COR-L47 (cell line): ENCODE data around the gene HSPH1.
"Not testable (repeated sequence)": the region's sequence is repeated elsewhere in the genome, so short reads cannot be mapped to it uniquely, and the experiment has no call there.

ENCODE experiments used
- DNase-seq: peaks from one replicate; lab custom pipeline; 2025; lab: John Stamatoyannopoulos, UW

HSPH1 gene

DNA sequence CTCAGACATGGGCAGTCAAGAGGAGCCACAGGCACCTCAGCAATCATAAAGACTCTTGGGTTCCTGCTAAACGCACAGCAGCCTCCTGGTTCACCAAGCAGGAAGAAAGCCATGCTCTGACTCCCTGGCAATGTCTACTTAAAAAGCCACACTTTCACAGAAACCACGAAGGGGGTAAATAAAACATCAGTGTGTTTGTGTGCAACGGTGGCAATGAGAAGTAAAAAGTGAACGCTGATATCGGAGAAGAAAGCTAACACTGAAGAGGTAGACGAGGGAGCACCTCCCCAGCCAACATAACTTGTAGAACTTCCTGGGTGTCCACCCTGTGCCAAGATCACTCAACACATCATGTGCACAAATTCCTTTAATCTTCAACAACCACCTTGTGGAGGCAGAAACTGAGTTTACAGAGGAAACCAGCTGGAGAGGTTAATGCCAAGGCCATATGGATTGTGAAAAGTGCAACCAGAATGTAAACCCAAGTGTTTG is 30.2 kb downstream of the HSPH1 start:
- no peak for DNase-seq

DNA sequence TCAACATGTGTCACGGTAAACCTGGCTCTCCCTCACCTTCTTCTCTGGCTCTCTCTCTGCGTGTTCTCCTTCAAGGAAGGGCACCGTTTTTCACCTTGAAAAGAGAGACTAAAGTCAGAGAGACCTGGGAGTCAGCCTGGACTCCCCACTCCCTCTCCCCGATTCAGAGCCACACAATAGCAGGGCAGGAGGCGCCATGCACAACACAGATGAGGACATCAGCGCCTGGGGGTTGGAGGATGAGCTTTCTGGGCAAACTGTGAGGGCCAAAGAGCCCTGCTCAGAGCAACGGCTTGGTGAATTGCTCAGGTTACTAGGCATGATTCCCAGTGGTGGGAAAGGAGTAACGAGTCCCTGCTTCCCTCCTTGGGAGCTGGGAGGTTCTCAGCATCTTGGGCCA is 32.3 kb downstream of the HSPH1 start:
- no peak for DNase-seq

DNA sequence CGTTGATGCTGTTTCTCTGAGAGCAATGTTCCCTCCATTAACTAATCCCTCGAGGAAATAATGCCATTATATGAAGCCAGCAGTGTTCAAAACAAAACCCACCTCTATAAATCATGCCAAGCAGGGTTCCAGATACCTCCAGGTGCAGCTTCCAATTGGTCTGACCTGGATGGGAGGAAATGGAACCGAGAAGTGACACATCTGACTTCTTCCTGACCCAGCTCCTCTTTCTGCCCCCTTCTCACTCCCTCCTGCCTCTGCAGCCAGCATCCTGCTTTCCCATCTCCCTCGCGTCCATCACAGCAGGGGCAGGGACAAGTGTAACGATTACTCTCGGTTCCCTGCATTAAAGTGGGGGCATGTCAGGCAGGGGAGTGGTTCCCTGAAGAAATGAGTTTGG is 37.5 kb downstream of the HSPH1 start:
- DNase-seq = no peak

DNA sequence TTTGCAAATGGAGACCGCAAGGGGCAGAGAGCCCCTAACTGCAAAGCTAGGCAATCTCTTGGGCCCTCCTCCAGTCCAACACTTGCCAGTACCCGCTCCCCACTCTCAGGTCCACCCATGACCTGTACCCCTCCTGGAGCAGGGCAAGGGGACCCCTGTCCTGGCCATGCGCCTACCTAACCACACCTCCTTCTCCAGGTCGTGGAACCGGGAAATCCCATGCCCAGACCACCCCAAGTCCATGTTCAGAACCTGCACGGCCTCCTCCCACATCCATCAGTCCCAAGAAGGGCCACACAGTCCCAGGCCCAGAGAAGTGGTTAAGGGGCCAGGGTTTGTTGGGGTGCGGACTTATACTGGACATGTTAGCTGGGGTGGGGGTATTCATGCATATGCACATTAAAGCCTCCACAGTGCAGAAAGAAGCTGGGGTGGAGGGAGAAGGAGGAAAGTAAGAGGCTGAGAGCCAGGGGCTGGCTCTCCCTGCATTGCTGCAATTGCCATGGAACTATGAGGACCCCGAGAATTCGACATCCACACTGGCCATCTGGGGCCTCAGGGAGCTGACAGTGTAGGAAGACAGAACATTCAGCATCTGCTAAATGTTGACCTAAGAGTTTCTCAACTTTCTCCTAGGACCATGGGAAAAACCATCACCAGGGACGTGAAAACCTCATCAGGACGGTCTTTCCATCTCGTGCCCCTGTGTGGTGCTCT is 39.0 kb downstream of the HSPH1 start:
- no peak for DNase-seq

DNA sequence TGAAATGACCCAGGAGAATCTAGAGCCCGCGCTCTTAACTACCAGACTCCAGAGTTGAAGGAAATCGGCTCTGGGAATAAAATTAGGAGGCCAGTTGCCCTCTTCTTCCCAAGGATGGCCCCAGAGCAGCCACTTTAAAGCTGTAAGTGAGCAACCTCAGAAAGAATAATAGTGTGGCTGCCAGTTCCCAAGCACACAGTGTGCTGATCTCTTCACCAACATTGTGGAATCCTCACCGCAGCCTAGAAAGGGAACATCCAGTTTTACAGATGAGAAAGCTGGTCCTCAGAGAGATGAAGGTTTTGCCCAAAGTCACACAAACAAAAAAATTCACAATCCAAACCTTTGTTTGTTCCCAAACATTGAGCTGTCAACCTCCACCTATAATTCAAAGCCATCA is 39.6 kb downstream of the HSPH1 start:
- DNase-seq = no peak

DNA sequence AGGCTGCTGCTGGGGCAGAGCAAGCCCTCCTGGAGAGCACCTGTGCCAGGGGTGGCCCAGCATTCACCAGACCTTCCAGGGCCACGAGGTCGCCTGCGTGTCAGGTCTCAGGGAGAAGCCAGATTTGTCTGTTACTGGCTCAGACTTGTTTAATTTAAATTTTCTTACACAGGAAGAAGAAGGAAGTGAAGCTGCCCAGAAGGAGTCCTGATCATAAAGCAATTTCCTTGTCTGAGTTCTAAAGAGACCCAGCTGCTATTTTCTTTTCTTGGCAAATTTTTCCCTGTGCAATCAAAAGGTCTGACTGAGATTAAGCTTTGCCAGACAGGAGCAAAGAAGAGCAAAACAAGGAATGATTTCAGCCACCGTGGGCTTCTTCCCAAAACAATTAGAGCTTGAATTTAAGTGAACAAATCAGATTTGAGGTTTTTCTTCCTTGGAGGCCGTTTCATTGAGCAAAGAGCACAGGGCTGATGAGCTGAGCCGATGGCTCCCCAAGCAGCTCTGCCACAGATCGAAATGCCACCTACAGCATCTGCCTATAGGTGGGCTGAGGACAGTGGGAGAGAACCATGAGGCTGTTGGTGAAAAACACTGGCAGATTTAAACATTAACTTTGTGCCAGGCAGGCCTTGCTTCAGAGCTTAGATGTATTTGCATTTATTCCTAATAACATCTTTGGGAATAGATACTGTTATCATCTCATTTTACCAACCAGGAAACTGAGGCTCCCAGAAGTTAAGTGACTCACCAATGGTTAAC is 40.1 kb downstream of the HSPH1 start:
- no peak for DNase-seq

DNA sequence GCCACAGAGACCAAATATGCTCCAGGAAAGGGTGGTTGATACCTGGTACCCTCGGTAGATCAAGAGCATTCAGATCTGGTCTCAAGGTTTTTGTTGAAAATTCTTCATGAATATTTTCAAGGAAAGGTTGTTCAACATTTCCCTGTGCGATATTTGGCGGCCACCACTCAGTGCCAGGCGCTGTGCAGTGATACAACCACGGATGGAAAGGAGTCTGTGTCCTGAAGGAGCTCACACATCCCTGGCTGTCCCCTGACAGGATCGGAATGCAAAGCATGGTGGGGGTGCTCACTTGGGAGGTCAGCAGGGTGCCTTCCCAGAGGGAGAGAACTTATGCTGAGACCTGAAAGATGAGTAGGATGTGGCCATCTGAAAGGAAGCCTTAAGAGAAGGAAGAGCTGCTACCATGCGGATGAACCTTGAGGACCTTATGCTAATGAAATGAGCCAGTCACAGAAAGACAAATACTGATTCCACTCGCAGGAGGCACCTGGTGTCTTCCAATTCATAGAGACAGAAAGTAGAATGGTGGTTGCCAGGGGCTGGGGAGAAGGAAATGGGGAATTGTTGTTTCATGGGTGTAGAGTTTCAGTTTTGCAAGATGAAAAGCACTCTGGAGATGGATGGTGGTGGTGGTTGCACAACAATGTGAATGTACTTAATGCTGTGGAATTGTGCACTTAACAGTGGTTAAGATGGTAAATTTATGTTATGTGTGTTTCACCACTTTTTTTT is 41.6 kb downstream of the HSPH1 start:
- peak; percentile 10 for DNase-seq

DNA sequence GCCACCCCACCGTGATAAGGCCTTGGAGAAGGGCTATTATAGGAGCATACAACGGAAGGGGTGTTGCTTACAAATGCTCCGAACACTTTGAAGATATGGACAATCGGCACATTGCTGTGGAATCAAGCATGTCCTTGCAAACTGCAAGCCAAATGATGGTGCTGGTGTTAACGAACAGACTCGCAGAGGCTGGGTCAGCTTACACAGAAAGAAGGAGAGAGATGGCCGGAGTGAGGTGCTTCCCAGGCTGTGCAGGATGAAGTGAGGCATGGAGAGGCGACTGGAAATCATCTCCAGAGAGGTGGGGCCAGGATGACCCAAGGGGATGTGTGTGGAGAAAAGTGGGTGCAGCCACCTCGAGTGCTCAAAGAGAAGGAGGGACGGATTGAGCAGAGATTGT is 42.2 kb downstream of the HSPH1 start:
- DNase-seq = no peak

DNA sequence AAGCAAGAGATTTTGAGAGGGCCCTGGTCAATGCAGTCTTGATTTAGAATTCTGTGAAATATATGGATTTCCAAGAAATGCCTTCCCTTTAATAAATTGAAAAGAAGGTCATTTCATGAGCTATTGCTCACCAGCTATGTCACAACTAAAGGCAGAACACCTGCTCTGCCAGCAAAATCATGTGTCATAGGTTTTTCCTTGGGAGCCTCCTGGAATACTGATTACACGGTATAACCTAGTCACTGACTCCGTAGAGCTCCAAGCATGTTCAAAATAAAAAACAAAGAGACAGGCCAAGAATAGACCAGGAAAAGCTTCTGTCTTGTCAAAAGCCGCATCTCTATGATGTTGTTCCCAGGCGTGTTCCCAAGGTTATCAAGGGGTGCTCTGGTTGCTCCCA is 45.5 kb downstream of the HSPH1 start:
- DNase-seq = no peak

DNA sequence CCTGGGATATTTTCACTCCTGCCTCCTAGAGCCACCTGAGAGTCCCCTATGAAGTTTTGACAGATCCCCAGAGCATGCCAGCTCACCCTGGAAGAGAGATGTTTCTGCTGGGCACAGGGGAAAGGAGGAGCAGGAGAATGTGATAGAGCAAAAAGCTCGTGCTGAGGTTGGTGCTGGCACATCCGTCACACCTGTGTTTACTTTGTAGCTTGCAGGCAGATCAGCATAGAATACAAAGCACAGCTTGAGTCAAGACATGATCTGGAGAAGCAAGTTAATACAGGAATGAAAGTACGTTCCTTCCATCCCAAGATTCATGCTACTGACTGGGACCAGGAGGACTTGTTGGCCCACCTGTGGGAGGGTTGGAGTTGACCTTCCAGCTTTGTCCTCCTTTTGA is 46.1 kb downstream of the HSPH1 start:
- DNase-seq = peak; percentile 22

DNA sequence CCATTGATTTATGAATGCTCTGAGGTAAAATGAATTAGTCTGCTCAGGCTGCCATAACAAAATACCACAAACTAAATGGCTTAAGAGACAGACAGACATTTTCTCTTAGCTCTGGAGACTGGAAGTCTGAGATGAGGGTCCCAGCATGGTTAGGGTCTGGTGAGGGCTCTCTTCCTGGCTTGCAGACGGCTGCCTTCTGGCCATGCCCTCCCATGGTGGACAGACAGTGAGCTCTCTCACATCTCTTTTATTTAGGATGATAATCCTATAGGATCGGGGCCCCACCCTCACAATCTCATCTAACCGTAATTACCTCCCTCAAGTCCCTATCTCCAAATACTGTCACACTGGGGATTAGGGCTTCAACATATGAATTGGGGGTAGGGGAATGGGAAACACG is 47.1 kb downstream of the HSPH1 start:
- DNase-seq = no peak

DNA sequence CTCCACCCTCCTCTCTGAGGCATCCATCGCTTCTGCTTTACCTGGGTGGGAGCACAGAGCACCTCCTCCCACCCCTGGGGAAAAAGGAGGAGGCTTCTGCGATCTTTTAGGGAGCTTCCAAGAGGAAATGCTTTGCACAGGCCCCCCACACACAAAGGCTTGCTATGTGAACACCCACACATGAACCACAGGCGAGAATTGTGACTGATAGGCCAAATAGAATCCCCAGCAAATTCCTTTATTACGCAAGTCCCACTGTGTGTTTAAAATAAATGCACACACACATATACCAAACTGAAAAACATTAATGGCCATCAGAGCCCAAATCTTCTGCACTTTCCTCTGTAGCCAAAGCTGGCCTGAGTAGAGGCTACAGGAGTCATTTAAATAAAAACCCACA is 50.6 kb downstream of the HSPH1 start:
- no peak for DNase-seq

DNA sequence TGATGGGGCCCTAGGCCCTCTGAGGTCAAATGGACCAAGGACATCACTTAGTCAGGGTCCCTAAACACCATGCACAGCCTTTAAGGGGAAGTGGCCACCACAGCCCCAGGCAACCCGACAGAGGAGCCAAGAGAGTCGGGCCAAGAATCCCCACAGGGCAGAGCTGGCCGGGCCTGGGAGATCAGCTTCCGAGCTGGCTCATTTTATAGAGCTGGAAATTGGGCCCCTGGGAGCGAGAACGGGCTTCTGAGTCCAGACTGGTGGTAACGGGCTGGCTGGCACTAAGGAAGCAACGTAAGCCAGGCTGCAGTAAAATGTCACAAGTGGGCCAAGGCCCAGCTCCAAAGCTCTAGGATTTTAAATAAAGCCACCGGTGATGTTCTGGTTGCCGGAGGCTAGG is 51.1 kb downstream of the HSPH1 start:
- no peak for DNase-seq

DNA sequence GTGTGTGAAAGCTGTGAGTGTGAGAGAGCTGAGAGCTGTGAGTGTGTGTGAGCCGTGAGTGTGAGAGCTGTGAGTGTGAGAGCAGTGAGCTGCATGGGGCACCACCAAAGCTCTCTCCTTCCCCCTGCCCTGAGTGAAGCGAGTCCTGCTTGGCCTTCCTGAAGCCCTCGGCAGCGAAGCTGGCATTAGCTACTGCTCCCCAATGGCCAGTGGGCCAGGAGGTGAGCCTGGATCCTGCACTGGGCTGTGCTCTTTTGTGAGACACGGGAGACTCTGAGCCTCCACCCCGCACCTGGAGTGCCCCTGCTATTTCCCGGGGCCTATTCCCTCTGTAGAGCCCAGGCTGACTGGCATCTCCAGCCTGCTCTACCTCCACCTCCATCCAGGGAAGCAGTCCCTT is 51.5 kb downstream of the HSPH1 start:
- no peak for DNase-seq

DNA sequence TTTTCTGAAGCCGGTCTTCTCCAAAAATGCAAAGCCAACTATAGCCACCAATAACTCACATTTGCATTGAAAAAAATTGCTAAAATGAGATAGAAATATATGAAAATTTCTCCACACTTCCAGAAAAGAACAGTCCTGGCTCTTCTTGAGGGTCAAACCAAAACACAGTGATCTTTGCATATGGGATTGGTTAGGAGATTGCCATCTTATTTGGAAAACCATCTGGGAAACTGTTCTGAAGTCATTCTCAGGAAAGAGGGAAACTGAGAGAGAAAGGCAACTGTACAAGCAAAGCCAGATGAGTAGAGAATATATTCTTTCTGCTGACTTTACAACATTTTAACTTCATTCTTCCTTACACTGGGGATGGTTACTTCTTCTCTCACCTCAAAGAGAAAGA is 54.6 kb downstream of the HSPH1 start:
- no peak for DNase-seq

DNA sequence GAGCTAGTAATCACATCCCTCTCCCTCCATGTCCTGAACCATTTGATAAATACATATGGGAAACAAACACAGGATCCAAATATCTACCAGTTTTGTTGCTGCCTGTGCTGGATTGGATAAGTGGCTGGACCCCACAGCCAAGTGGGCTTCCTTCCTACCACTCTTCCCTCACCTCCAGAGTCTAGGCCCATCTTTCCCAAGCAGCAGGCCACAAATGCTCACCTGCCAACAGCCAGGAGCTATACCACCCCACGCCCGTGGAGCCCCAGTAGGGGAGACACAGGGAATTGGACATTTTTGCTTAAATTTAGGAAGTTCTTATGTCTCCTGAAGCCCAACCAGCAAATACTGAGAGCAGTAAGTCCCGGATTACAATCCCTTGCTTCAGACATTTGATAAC is 55.8 kb downstream of the HSPH1 start:
- no peak for DNase-seq

DNA sequence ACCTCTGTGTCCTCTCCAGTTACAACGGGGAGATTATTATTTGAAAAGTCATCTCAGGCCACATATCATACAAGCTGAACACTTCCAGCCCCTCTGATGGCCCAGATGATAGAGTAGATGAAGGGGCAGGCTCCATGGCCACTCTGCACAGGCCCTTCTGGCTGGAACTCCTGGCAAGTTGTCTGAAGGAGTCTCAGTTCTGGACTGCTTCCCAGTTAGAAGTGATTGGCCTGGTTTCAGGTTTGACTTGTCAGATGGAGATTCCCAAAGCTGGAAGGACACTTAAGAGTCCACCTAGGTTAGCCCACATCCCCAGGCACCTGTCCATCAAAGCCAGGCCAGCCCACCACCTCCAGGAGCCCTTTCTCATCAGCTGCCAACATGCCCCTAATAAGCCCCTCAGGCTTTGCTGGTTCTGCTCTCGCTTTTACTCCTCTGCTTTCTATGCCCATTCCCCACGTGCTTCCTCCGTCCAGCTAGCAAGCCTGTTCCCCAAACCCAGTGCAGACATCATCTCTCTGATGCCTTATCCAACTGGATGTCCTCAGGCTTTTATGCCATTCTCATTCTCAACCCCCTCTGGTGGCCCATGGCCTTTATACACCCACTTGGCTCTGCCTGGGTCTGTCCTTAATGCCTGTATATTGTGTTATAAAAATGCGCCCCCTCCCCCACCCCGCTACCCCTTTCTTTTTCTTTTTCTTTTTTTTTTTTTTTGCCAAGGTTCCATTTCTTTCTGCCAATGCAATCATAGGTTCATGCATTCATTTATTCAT is 56.5 kb downstream of the HSPH1 start:
- no peak for DNase-seq

DNA sequence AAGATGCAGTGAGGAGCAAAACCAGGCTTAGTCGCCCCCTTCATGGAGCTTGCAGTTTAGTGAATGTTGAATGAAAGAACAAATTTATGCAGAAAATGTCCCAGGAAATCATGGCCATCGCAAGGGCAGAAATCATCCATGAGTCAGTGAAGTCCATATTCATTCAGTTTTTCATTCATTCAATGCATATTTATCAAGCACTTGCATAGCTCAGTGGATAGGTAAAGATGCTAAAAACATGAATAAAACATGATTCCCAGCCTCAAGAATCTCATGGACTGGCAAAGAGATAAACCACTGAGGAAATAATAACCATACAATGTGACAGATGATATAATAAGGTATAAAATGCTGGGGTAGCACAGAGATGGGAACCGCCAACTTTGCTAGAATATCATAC is 58.8 kb downstream of the HSPH1 start:
- DNase-seq = no peak

DNA sequence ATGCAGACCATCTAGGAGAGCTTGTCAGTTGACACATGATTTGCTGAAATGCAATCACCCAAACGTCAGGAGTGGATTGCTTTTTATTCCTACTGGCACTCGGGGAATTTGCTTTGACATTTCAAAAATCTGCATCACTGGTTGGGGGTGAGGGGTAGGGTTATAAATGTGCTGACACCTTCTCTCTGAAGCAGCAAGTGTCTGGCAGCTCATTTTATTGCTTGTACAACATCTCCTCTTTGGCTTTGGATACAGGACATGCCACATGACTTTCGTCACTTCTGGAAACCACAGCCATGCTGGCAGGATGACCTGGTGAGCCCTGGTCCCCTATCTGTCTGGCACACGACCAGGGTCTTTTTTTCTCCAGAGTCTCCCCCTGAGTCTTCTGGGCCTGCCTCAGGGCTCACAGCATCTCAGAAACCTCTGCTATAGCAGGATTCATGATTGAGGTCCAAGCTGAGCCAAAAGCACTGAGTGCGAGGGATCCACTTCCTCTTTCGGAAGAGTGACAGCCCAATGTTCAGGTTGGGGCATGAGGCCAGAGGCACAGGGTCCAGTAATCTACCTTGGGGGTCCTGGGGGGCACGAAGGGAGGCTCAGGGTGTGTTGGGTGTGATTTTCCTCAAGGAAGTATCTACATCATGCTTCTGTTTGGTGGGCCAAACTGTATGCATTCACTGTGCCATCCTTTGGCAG is 60.1 kb downstream of the HSPH1 start:
- DNase-seq = no peak

DNA sequence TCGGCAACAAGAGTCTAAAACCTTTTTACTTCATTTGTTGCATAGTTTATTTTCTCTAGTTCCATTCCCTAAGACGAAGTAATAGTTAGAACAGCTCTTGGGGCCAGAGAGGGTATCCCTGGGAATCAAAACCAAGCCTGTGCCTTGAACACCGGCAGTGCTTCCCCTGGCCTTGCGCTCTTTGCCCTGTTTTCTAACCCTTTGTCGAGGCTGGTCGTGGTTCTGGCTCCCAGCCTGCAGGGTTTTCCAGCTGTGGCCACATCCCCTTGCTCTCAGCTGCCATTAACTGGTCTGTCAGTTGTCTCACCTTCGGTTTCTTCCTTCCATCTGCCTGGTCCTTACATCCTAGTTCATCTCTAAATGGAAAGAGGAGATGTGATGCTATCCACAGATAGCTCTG is 61.0 kb downstream of the HSPH1 start:
- no peak for DNase-seq

DNA sequence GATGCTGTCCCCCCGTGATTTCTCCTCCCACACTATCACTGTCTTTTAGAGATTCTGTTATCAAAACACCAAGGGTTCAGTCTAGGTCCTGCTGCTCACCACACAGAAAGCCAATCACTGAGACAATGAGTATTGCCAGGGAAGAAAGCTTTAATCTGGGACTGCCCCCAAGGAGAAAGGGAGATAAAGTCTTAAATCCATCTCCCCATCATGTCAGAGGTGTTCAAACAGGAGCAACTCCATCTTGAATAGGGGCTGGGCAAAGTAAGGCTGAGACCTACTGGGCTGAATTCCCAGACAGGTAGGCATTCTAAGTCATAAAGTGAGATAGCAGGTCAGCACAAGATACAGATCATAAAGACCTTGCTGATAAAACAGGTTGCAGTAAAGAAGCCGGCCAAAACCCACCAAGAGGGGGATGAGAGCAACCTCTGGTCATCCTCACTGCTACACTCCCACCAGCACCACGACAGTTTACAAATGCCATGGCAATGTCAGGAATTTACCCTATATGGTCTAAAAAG is 63.7 kb downstream of the HSPH1 start:
- not testable (repeated sequence) for DNase-seq
